NT2/D1 (cell line): Measurements from ENCODE around the gene FBXL7.

ENCODE experiments used
- SUZ12 ChIP-seq: IDR thresholded peaks from 2 replicates; pipeline ENCODE4 v1.6.1; 2011; ENCODE audit not compliant: insufficient read length, insufficient read depth; ENCODE audit errors: extremely low read depth
- YY1 ChIP-seq: IDR thresholded peaks from 2 replicates; pipeline ENCODE4 v1.6.1; 2011; ENCODE audit not compliant: insufficient read length, insufficient read depth
- ZNF274 ChIP-seq: IDR thresholded peaks from 2 replicates; pipeline ENCODE4 v1.6.1; 2011; ENCODE audit warnings: mild to moderate bottlenecking, low read depth, low read length

- TF ChIP-seq SUZ12 = no peak
- TF ChIP-seq ZNF274 = no peak
- no peak for TF ChIP-seq YY1
Measured at GRCh38 chr5:15858326-15858725, 358.3 kb downstream of the FBXL7 start.
